Measurements from ENCODE around the gene MEOX2. TPM values are rescaled to one million over a fixed set of nuclear protein-coding genes. Genes with fewer than 3 reads are reported as not detected.

MEOX2 gene
- polyA plus RNA-seq, 1 donor from 2014 or later, result not detected

DNA sequence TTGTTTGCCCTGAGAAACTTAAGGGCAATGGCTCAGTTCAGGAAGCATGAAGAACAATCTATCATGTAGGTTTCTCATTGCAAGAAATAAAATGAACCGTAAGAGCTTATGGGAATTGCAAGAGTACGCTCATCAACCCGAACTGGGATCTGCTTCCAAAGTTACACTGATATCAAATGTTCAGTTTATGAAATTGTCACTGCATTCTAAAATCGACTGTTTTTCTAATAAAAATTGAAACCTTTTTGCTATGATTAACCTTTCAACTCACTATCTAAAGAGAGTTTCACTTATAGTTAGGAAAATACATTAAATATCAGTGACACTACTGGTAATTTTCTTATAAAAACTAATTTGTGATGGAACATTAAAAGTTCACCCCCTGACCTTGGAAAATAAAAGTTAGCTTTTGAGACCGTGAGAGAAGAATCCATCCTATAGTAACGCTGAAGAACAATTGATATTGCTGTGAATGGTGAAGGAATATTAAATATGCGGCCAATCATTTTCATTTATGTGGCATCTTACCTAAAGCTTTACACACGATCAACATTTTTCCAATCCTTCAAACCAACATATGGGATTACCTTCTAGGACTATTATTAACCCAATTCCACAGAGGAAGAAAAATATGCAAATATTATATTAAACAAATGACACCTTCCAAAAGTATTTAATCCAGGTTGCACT is 2.2 kb downstream of the MEOX2 start:
- no peaks in the 10 kb centered on the region for H3K36me3 ChIP-seq (ENCODE audit: insufficient read depth, low read length)
- H3K9me3 ChIP-seq (ENCODE audit: low read length), result no peaks in the 10 kb centered on the region
- no peaks in the 10 kb centered on the region for H3F3A ChIP-seq (ENCODE audit: insufficient read depth, low read length, poor library complexity, severe bottlenecking)
- H3K27ac ChIP-seq (ENCODE audit: low read length), result no peak overlapping the region
- H3K9me2 ChIP-seq (ENCODE audit: insufficient read depth, low read length), result no peaks in the 10 kb centered on the region
- no peak overlapping the region for H3K4me2 ChIP-seq (ENCODE audit: low read length)
- peaks cover 57% of the 10 kb centered on the region for H3K27me3 ChIP-seq (ENCODE audit: insufficient read depth, low read depth, low read length)
- no peak overlapping the region for H2AFZ ChIP-seq (ENCODE audit: low read depth, low read length)
- H3K79me2 ChIP-seq (replicated peaks; ENCODE audit: insufficient read depth, low read length), result no peaks in the 10 kb centered on the region
- TF ChIP-seq TAF1 (IDR thresholded peaks at IDR 0.05; ENCODE audit: low read depth) (no peak), POLR2AphosphoS5 (IDR thresholded peaks at IDR 0.05) (no peak), RAD21 (conservative IDR thresholded peaks at IDR 0.05) (no peak), EP300 (conservative IDR thresholded peaks at IDR 0.05; ENCODE audit: poor library complexity, severe bottlenecking) (no peak), MXI1 (conservative IDR thresholded peaks at IDR 0.05; ENCODE audit: poor library complexity, severe bottlenecking) (no peak), SMC3 (conservative IDR thresholded peaks at IDR 0.05; ENCODE audit: poor library complexity) (no peak), EZH2 (IDR thresholded peaks at IDR 0.05; ENCODE audit: borderline replicate concordance, insufficient read depth, low read length, poor library complexity, severe bottlenecking) (no peak)
- TF ChIP-seq, protein P1, sequence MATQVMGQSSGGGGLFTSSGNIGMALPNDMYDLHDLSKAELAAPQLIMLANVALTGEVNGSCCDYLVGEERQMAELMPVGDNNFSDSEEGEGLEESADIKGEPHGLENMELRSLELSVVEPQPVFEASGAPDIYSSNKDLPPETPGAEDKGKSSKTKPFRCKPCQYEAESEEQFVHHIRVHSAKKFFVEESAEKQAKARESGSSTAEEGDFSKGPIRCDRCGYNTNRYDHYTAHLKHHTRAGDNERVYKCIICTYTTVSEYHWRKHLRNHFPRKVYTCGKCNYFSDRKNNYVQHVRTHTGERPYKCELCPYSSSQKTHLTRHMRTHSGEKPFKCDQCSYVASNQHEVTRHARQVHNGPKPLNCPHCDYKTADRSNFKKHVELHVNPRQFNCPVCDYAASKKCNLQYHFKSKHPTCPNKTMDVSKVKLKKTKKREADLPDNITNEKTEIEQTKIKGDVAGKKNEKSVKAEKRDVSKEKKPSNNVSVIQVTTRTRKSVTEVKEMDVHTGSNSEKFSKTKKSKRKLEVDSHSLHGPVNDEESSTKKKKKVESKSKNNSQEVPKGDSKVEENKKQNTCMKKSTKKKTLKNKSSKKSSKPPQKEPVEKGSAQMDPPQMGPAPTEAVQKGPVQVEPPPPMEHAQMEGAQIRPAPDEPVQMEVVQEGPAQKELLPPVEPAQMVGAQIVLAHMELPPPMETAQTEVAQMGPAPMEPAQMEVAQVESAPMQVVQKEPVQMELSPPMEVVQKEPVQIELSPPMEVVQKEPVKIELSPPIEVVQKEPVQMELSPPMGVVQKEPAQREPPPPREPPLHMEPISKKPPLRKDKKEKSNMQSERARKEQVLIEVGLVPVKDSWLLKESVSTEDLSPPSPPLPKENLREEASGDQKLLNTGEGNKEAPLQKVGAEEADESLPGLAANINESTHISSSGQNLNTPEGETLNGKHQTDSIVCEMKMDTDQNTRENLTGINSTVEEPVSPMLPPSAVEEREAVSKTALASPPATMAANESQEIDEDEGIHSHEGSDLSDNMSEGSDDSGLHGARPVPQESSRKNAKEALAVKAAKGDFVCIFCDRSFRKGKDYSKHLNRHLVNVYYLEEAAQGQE (IDR thresholded peaks at IDR 0.05; ENCODE audit: borderline replicate concordance), result no peak
- TF ChIP-seq, protein P2, sequence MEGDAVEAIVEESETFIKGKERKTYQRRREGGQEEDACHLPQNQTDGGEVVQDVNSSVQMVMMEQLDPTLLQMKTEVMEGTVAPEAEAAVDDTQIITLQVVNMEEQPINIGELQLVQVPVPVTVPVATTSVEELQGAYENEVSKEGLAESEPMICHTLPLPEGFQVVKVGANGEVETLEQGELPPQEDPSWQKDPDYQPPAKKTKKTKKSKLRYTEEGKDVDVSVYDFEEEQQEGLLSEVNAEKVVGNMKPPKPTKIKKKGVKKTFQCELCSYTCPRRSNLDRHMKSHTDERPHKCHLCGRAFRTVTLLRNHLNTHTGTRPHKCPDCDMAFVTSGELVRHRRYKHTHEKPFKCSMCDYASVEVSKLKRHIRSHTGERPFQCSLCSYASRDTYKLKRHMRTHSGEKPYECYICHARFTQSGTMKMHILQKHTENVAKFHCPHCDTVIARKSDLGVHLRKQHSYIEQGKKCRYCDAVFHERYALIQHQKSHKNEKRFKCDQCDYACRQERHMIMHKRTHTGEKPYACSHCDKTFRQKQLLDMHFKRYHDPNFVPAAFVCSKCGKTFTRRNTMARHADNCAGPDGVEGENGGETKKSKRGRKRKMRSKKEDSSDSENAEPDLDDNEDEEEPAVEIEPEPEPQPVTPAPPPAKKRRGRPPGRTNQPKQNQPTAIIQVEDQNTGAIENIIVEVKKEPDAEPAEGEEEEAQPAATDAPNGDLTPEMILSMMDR (IDR thresholded peaks at IDR 0.05; ENCODE audit: poor library complexity, severe bottlenecking), result no peak
- no peaks in the 10 kb centered on the region for H4K20me1 ChIP-seq (ENCODE audit: insufficient read depth)
- no peak overlapping the region for H3K4me3 ChIP-seq (ENCODE audit: low read length)
- no peak overlapping the region for H3K9ac ChIP-seq (ENCODE audit: low read length)

DNA sequence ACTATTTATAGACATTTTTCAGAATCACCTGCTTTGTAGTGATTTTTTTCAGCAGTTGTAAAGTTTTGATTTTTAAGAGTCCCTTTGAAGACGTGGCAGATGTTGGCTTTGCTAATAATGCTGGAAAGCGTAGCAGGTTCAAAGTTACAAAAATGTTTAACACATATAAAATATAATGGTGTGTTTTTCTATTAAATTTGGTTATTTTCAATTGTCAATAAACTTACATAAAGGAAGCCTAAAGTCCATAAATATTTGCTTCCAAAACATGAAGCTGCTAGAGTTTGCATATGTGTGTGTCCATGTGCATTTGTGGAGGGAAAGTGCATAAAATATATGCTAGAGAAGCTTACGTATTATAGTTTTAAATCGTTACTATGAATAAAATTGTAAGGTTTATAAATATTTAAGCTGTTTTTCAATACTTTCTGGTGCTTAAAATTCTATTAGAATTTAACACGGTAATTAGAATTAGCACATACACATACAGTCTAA is 3.7 kb downstream of the MEOX2 start:
- Histone ChIP-seq H3K4me2 (ENCODE audit: low read length) (no peak overlapping the region), H3F3A (ENCODE audit: insufficient read depth, low read length, poor library complexity, severe bottlenecking) (no peaks in the 10 kb centered on the region), H3K27ac (ENCODE audit: low read length) (no peak overlapping the region), H3K9me2 (ENCODE audit: insufficient read depth, low read length) (no peaks in the 10 kb centered on the region), H3K27me3 (ENCODE audit: insufficient read depth, low read depth, low read length) (peaks cover 43% of the 10 kb centered on the region), H3K9ac (ENCODE audit: low read length) (no peak overlapping the region), H3K4me3 (ENCODE audit: low read length) (no peak overlapping the region), H2AFZ (ENCODE audit: low read depth, low read length) (no peak overlapping the region), H4K20me1 (ENCODE audit: insufficient read depth) (no peaks in the 10 kb centered on the region), H3K79me2 (replicated peaks; ENCODE audit: insufficient read depth, low read length) (no peaks in the 10 kb centered on the region), H3K36me3 (ENCODE audit: insufficient read depth, low read length) (no peaks in the 10 kb centered on the region), H3K9me3 (ENCODE audit: low read length) (no peaks in the 10 kb centered on the region)
- TF ChIP-seq, protein P2 (IDR thresholded peaks at IDR 0.05; ENCODE audit: poor library complexity, severe bottlenecking), result no peak
- TF ChIP-seq RAD21 (conservative IDR thresholded peaks at IDR 0.05) (no peak), EP300 (conservative IDR thresholded peaks at IDR 0.05; ENCODE audit: poor library complexity, severe bottlenecking) (no peak), EZH2 (IDR thresholded peaks at IDR 0.05; ENCODE audit: borderline replicate concordance, insufficient read depth, low read length, poor library complexity, severe bottlenecking) (no peak), TAF1 (IDR thresholded peaks at IDR 0.05; ENCODE audit: low read depth) (no peak), MXI1 (conservative IDR thresholded peaks at IDR 0.05; ENCODE audit: poor library complexity, severe bottlenecking) (no peak), SMC3 (conservative IDR thresholded peaks at IDR 0.05; ENCODE audit: poor library complexity) (no peak), POLR2AphosphoS5 (IDR thresholded peaks at IDR 0.05) (no peak)
- TF ChIP-seq, protein P1 (IDR thresholded peaks at IDR 0.05; ENCODE audit: borderline replicate concordance), result no peak

Measured in neural cell (in vitro differentiated cells).